Activated CD8-positive, alpha-beta T cell treated with anti-CD3 and anti-CD28 coated beads for 36 hours (primary cell): ENCODE results near the gene JAKMIP2. TPM values are rescaled to one million over a fixed set of nuclear protein-coding genes. Genes with fewer than 3 reads are reported as not detected.
"Not testable (repeated sequence)": the region's sequence is repeated elsewhere in the genome, so short reads cannot be mapped to it uniquely, and the experiment has no call there.

Experiments
- ATAC-seq: fragments of 200-7000 bp; cut with Tn5 transposase; one replicate; pipeline ENCODE4 v1.10.0; 2021; ENCODE audit warnings: mild to moderate bottlenecking, moderate library complexity
- CTCF ChIA-PET: fragments of 350-600 bp; sonication (Branson Sonifier 250); formaldehyde crosslinking; loops from one replicate; lab custom pipeline; 2021; ENCODE audit warnings: antibody characterized with exemption; lab: Charles Lee
- POLR2A ChIA-PET: fragments of 350-600 bp; sonication (Branson Sonifier 250); formaldehyde crosslinking; loops from one replicate; lab custom pipeline; 2021; ENCODE audit warnings: antibody characterized with exemption; lab: Charles Lee
- DNase-seq: peaks from one replicate; pipeline ENCODE4 v3.0.0-alpha.2; 2020
- H3K27ac Mint-ChIP-seq: one replicate; pipeline ENCODE4 v1.8.0; 2021; ENCODE audit warnings: mild to moderate bottlenecking, mixed read lengths
- H3K27me3 Mint-ChIP-seq: one replicate; pipeline ENCODE4 v1.8.0; 2021; ENCODE audit warnings: mixed read lengths
- H3K36me3 Mint-ChIP-seq: one replicate; pipeline ENCODE4 v1.8.0; 2021; ENCODE audit warnings: low read depth, mixed read lengths
- H3K4me1 Mint-ChIP-seq: one replicate; pipeline ENCODE4 v1.8.0; 2021; ENCODE audit warnings: low read depth, mixed read lengths
- H3K4me3 Mint-ChIP-seq: one replicate; pipeline ENCODE4 v1.8.0; 2021; ENCODE audit warnings: mild to moderate bottlenecking, moderate library complexity, mixed read lengths
- H3K9me3 Mint-ChIP-seq: one replicate; pipeline ENCODE4 v1.8.0; 2021; ENCODE audit warnings: mixed read lengths
- CTCF ChIP-seq: fragments of 200-600 bp; IDR thresholded peaks from one replicate; pipeline ENCODE4 v1.8.0; 2022; ENCODE audit warnings: antibody characterized with exemption, mild to moderate bottlenecking
- intact Hi-C: fragments of 100-400 bp; cut with micrococcal nuclease; formaldehyde crosslinking; loops from one replicate; pipeline ENCODE4 v1.10.0; 2022
- total RNA-seq, 2 experiments: library from RNA; stranded (reverse); gene quantifications; one replicate each; pipeline ENCODE4 v1.2.3, GENCODE V29; 2021

Gene JAKMIP2
- total RNA-seq = 1 to 10 TPM; 2.6 to 3.2 TPM

GRCh38 chr5:147782110-147783028 lies at the start of gene JAKMIP2:
Gene JAKMIP2, minus strand, starts transcription at chr5:147782728. Its CDS starts 110,922 bp downstream, at chr5:147671806.
- ChIA-PET POLR2A (interaction anchor here (0.7 to 0.9 kb wide), 2 partner anchors 16 to 22 kb away, joined by 3 to 5 read pairs; no protein-coding TSS in a partner anchor), CTCF (interaction anchor here (0.8 to 2.0 kb wide), 3 partner anchors 22 to 154 kb away, joined by 3 to 7 read pairs (median 5); no protein-coding TSS in a partner anchor)
- intact Hi-C loops = no loop called here
- no peak for TF ChIP-seq CTCF
- Mint-ChIP-seq H3K4me1 (peaks cover 25% of the 10 kb centered on the region), H3K36me3 (no peaks in the 10 kb centered on the region), H3K27ac (peak within 1 kb of the TSS; percentile 98), H3K27me3 (no peaks in the 10 kb centered on the region), H3K9me3 (no peaks in the 10 kb centered on the region), H3K4me3 (peak within 1 kb of the TSS; percentile 98)
- DNase-seq (peak; percentile 96), ATAC-seq (peak; percentile 100)

GRCh38 chr5:147831465-147831864 lies 48.9 kb upstream of the JAKMIP2 start, which contains the start of gene SPINK1:
Gene SPINK1, minus strand, starts transcription at chr5:147831671. Its CDS starts 94 bp downstream, at chr5:147831577.
- Mint-ChIP-seq H3K27me3 (peaks cover 5% of the 10 kb centered on the region), H3K4me3 (no peak within 1 kb of the TSS), H3K36me3 (no peaks in the 10 kb centered on the region), H3K4me1 (no peaks in the 10 kb centered on the region), H3K9me3 (no peaks in the 10 kb centered on the region), H3K27ac (no peak within 1 kb of the TSS)
- ChIA-PET POLR2A (no interaction called here), CTCF (interaction anchor here (1.9 to 2.7 kb wide), 2 partner anchors 9 to 27 kb away, joined by 5 to 18 read pairs; no protein-coding TSS in a partner anchor)
- ATAC-seq (no peak), DNase-seq (no peak)
- intact Hi-C loops = no loop called here
- TF ChIP-seq CTCF = no peak

- no peak overlapping the region for H3K4me3 Mint-ChIP-seq
- TF ChIP-seq CTCF = no peak
- peaks cover 5% of the 10 kb centered on the region for H3K27me3 Mint-ChIP-seq
- H3K4me1 Mint-ChIP-seq = no peaks in the 10 kb centered on the region
- H3K9me3 Mint-ChIP-seq = no peaks in the 10 kb centered on the region
- DNase-seq = no peak
- no peak for ATAC-seq
- H3K27ac Mint-ChIP-seq = no peak overlapping the region
- no peaks in the 10 kb centered on the region for H3K36me3 Mint-ChIP-seq
- POLR2A ChIA-PET = no interaction called here
- intact Hi-C loops = no loop called here
- CTCF ChIA-PET = interaction anchor here (1.4 kb wide), 1 partner anchor 202 kb away, joined by 5 read pairs; no protein-coding TSS in a partner anchor
Observed at GRCh38 chr5:147830035-147830434, 47.5 kb upstream of the JAKMIP2 start.

- ATAC-seq, intact Hi-C loops, H3K36me3 Mint-ChIP-seq, DNase-seq, H3K27ac Mint-ChIP-seq, POLR2A ChIA-PET, H3K9me3 Mint-ChIP-seq, H3K4me3 Mint-ChIP-seq, H3K27me3 Mint-ChIP-seq, H3K4me1 Mint-ChIP-seq: not testable (repeated sequence)
- CTCF ChIA-PET = interaction anchor here (0.9 kb wide), 1 partner anchor 199 kb away, joined by 3 read pairs; no protein-coding TSS in a partner anchor
Observed at GRCh38 chr5:147827017-147827416, 44.5 kb upstream of the JAKMIP2 start.

GRCh38 chr5:147826361-147826760 lies 43.8 kb upstream of the JAKMIP2 start:
- DNase-seq = no peak
- intact Hi-C loops = no loop called here

More at GRCh38 chr5:147826361-147826760, 43.8 kb upstream of the JAKMIP2 start:
- CTCF ChIA-PET = interaction anchor here (0.9 kb wide), 1 partner anchor 199 kb away, joined by 3 read pairs; no protein-coding TSS in a partner anchor
- Mint-ChIP-seq H3K36me3 (no peaks in the 10 kb centered on the region), H3K4me3 (no peak overlapping the region), H3K27ac (no peak overlapping the region), H3K27me3 (peaks cover 3% of the 10 kb centered on the region), H3K4me1 (no peaks in the 10 kb centered on the region), H3K9me3 (no peaks in the 10 kb centered on the region)
- no peak for ATAC-seq
- TF ChIP-seq CTCF = no peak
- POLR2A ChIA-PET = no interaction called here
